Measurements from ENCODE around the gene RPL39L.

GRCh38 chr3:187085021-187085666 lies 54.2 kb downstream of the RPL39L start:
- TF ChIP-seq CTCF (IDR thresholded peaks at IDR 0.05) (no peak), POLR2A (IDR thresholded peaks at IDR 0.05) (no peak)
